ENCODE data around the gene DAGLB.

DAGLB gene

DNA sequence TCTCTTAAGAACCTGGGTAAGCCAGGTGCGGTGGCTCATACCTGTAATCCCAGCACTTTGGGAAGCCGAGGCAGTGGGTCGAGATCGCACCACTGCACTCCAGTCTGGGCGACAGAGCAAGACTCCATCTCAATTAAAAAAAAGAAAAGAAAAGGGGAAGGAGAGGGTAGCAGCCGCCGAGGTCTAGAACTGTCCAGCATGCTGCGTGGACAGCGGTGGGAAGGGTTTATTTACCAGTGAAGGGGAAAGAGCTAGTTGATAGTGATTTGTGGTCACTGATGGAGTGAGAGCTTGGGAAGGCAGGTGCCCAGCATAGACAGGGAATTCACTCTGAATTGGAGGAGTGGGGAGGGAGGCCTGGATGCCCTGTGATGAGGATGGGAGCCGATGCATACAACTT is 43.4 kb upstream of the DAGLB start:
- Histone ChIP-seq H2BK120ac (ENCODE audit: low read depth, low read length) (no peak overlapping the region), H3K4me2 (ENCODE audit: low read length) (no peak overlapping the region), H3K56ac (ENCODE audit: low read length) (no peak overlapping the region), H3K79me1 (ENCODE audit: low read length) (no peaks in the 10 kb centered on the region), H3K27me3 (ENCODE audit: insufficient read depth, low read length, poor library complexity) (no peaks in the 10 kb centered on the region), H3K4ac (ENCODE audit: low read depth, low read length) (no peak overlapping the region), H3K18ac (ENCODE audit: low read length) (no peak overlapping the region), H4K8ac (ENCODE audit: low read depth, low read length) (no peak overlapping the region), H2BK15ac (replicated peaks; ENCODE audit: low read depth) (no peak overlapping the region), H2BK5ac (ENCODE audit: low read length) (no peak overlapping the region), H3K4me3 (ENCODE audit: low read length) (no peak overlapping the region), H3K79me2 (ENCODE audit: control insufficient read depth, insufficient read depth, low read length) (no peaks in the 10 kb centered on the region), H3K9ac (ENCODE audit: low read length) (no peak overlapping the region), H4K5ac (ENCODE audit: low read length) (no peak overlapping the region), H3K36me3 (ENCODE audit: control insufficient read depth, insufficient read depth, low read length) (no peaks in the 10 kb centered on the region), H2AK5ac (ENCODE audit: low read length) (no peak overlapping the region), H3K27ac (ENCODE audit: low read depth, low read length) (no peak overlapping the region), H3K4me1 (ENCODE audit: control insufficient read depth, low read depth, low read length) (no peaks in the 10 kb centered on the region), H3K23ac (ENCODE audit: low read length) (no peak overlapping the region)
- DNase-seq = no peak
- no CpG with 5 or more reads among the region's 10 CpGs for WGBS (ENCODE audit: extremely low coverage, insufficient coverage, low lambda C conversion rate)

GRCh38 chr7:6489612-6490011 is 41.9 kb upstream of the DAGLB start:
- DNase-seq = peak; percentile 64
- Histone ChIP-seq H3K4ac (ENCODE audit: low read depth, low read length) (no peak overlapping the region), H2BK120ac (ENCODE audit: low read depth, low read length) (no peak overlapping the region), H3K56ac (ENCODE audit: low read length) (no peak overlapping the region), H3K27me3 (ENCODE audit: insufficient read depth, low read length, poor library complexity) (no peaks in the 10 kb centered on the region), H3K4me1 (ENCODE audit: control insufficient read depth, low read depth, low read length) (no peaks in the 10 kb centered on the region), H3K9ac (ENCODE audit: low read length) (no peak overlapping the region), H2AK5ac (ENCODE audit: low read length) (no peak overlapping the region), H3K79me1 (ENCODE audit: low read length) (no peaks in the 10 kb centered on the region), H3K4me3 (ENCODE audit: low read length) (no peak overlapping the region), H3K4me2 (ENCODE audit: low read length) (no peak overlapping the region), H3K27ac (ENCODE audit: low read depth, low read length) (no peak overlapping the region), H3K36me3 (ENCODE audit: control insufficient read depth, insufficient read depth, low read length) (no peaks in the 10 kb centered on the region), H3K18ac (ENCODE audit: low read length) (no peak overlapping the region), H4K8ac (ENCODE audit: low read depth, low read length) (no peak overlapping the region), H2BK5ac (ENCODE audit: low read length) (no peak overlapping the region), H3K23ac (ENCODE audit: low read length) (no peak overlapping the region), H2BK15ac (replicated peaks; ENCODE audit: low read depth) (no peak overlapping the region), H4K5ac (ENCODE audit: low read length) (no peak overlapping the region), H3K79me2 (ENCODE audit: control insufficient read depth, insufficient read depth, low read length) (no peaks in the 10 kb centered on the region)
- WGBS (ENCODE audit: extremely low coverage, insufficient coverage, low lambda C conversion rate) = no CpG with 5 or more reads among the region's 1 CpG

DNA sequence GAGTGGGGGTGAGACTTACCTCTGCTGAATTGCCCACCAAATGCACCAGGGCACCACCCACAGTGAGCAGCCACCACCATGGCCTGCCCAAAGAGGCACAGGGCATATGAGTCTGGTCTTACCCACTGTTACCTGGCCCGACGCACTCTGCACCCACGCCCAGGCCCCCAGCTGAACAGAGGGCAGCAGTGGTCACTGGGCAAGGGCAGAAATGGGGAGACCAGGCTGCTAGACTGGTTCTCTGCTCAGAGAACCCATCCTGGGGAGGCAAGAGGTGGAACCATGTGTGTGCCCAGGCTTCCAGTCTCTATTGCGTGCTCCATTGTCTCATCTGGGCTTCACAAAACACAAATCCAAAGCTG is 39.4 kb upstream of the DAGLB start:
- WGBS (ENCODE audit: extremely low coverage, insufficient coverage, low lambda C conversion rate) = no CpG with 5 or more reads among the region's 4 CpGs
- Histone ChIP-seq H3K79me1 (ENCODE audit: low read length) (no peaks in the 10 kb centered on the region), H3K23ac (ENCODE audit: low read length) (no peak overlapping the region)

DNA sequence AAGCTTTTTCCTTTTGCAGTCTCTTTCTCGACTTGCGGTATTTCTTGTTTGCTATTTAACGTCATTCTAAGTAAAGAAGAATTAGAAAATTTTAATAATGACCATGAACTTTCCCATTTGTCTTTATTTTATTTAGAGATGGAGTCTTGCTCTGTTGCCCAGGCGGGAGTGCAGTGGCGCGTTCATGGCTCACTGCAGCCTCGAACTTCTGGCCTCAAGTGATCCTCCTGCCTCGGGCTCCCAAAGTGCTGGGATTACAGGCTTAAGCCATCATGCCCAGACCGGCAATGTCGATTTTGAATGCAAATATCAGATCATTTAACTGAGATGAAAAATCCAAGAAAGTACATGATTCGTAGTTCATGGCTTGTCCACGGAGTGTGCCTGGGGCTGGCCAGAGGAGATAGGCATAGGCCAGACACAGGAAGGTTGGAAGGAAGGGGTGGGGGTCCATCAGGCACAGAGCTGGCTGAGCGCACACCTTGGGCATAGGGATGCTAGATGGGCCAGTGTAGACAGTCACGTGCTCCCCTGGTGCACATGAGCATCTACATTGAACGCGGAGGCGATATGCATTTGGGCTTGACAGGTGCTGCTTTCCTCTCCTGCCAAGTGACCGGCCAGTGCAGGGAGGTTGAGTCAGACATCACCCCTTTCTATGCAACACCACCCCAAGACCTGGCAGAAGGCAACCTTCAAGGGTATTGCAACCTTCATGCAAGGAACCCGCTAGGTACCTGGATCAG is 38.9 kb upstream of the DAGLB start:
- no peak for DNase-seq
- H3K79me1 ChIP-seq (ENCODE audit: low read length) = no peaks in the 10 kb centered on the region
- no peak overlapping the region for H3K18ac ChIP-seq (ENCODE audit: low read length)
- H3K4ac ChIP-seq (ENCODE audit: low read depth, low read length) = no peak overlapping the region
- no peaks in the 10 kb centered on the region for H3K4me1 ChIP-seq (ENCODE audit: control insufficient read depth, low read depth, low read length)
- no peak overlapping the region for H2BK15ac ChIP-seq (replicated peaks; ENCODE audit: low read depth)
- H4K5ac ChIP-seq (ENCODE audit: low read length) = no peak overlapping the region
- H3K56ac ChIP-seq (ENCODE audit: low read length) = no peak overlapping the region
- no peak overlapping the region for H3K9ac ChIP-seq (ENCODE audit: low read length)
- H3K23ac ChIP-seq (ENCODE audit: low read length) = no peak overlapping the region
- no peak overlapping the region for H2BK120ac ChIP-seq (ENCODE audit: low read depth, low read length)
- no peak overlapping the region for H2AK5ac ChIP-seq (ENCODE audit: low read length)
- peaks cover 16% of the 10 kb centered on the region for H3K79me2 ChIP-seq (ENCODE audit: control insufficient read depth, insufficient read depth, low read length)
- no peak overlapping the region for H3K27ac ChIP-seq (ENCODE audit: low read depth, low read length)
- H3K36me3 ChIP-seq (ENCODE audit: control insufficient read depth, insufficient read depth, low read length) = no peaks in the 10 kb centered on the region
- H3K4me3 ChIP-seq (ENCODE audit: low read length) = no peak overlapping the region
- H3K4me2 ChIP-seq (ENCODE audit: low read length) = no peak overlapping the region
- H3K27me3 ChIP-seq (ENCODE audit: insufficient read depth, low read length, poor library complexity) = no peaks in the 10 kb centered on the region
- no CpG with 5 or more reads among the region's 19 CpGs for WGBS (ENCODE audit: extremely low coverage, insufficient coverage, low lambda C conversion rate)
- H2BK5ac ChIP-seq (ENCODE audit: low read length) = no peak overlapping the region
- no peak overlapping the region for H4K8ac ChIP-seq (ENCODE audit: low read depth, low read length)

More for the DNA sequence above, 39.4 kb upstream of the DAGLB start:
- Histone ChIP-seq H3K4me2 (ENCODE audit: low read length) (no peak overlapping the region), H3K4me1 (ENCODE audit: control insufficient read depth, low read depth, low read length) (no peaks in the 10 kb centered on the region), H3K56ac (ENCODE audit: low read length) (no peak overlapping the region), H3K4ac (ENCODE audit: low read depth, low read length) (no peak overlapping the region), H3K36me3 (ENCODE audit: control insufficient read depth, insufficient read depth, low read length) (no peaks in the 10 kb centered on the region), H3K9ac (ENCODE audit: low read length) (no peak overlapping the region), H2AK5ac (ENCODE audit: low read length) (no peak overlapping the region), H3K27me3 (ENCODE audit: insufficient read depth, low read length, poor library complexity) (no peaks in the 10 kb centered on the region), H3K79me2 (ENCODE audit: control insufficient read depth, insufficient read depth, low read length) (peaks cover 13% of the 10 kb centered on the region), H4K5ac (ENCODE audit: low read length) (no peak overlapping the region), H3K27ac (ENCODE audit: low read depth, low read length) (no peak overlapping the region), H2BK15ac (replicated peaks; ENCODE audit: low read depth) (no peak overlapping the region), H4K8ac (ENCODE audit: low read depth, low read length) (no peak overlapping the region), H2BK5ac (ENCODE audit: low read length) (no peak overlapping the region), H3K4me3 (ENCODE audit: low read length) (no peak overlapping the region), H2BK120ac (ENCODE audit: low read depth, low read length) (no peak overlapping the region), H3K18ac (ENCODE audit: low read length) (no peak overlapping the region)
- no peak for DNase-seq

DNA sequence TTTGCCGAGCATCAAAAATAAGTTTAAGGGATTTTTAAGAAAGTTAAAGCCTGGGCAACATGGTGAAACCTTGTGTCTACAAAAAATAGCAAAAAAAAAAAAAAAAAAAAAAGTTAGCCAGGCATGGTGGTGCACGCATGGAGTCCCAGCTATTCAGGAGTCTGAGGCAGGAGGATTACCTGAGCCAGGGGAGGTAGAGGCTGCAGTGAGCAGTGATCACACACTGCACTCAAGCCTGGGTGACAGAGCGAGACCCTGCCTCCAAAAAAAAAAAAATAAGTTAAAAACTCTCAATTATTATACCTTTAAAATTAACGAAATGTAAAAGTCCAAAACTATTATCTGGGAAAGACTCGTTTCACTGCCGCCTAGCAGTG is 35.0 kb upstream of the DAGLB start:
- H3K4me1 ChIP-seq (ENCODE audit: control insufficient read depth, low read depth, low read length) = no peaks in the 10 kb centered on the region
- H3K79me2 ChIP-seq (ENCODE audit: control insufficient read depth, insufficient read depth, low read length) = peaks cover 45% of the 10 kb centered on the region
- no peak overlapping the region for H4K5ac ChIP-seq (ENCODE audit: low read length)
- peak overlapping the region; percentile 97 for H3K56ac ChIP-seq (ENCODE audit: low read length)
- H3K79me1 ChIP-seq (ENCODE audit: low read length) = peaks cover 7% of the 10 kb centered on the region
- H3K4me3 ChIP-seq (ENCODE audit: low read length) = peak overlapping the region; percentile 94
- H3K27ac ChIP-seq (ENCODE audit: low read depth, low read length) = no peak overlapping the region
- H3K23ac ChIP-seq (ENCODE audit: low read length) = no peak overlapping the region
- H3K9ac ChIP-seq (ENCODE audit: low read length) = peak overlapping the region; percentile 94
- H3K4me2 ChIP-seq (ENCODE audit: low read length) = peak overlapping the region; percentile 70
- peaks cover 2% of the 10 kb centered on the region for H3K36me3 ChIP-seq (ENCODE audit: control insufficient read depth, insufficient read depth, low read length)
- H2AK5ac ChIP-seq (ENCODE audit: low read length) = no peak overlapping the region
- H3K27me3 ChIP-seq (ENCODE audit: insufficient read depth, low read length, poor library complexity) = no peaks in the 10 kb centered on the region
- no CpG with 5 or more reads among the region's 6 CpGs for WGBS (ENCODE audit: extremely low coverage, insufficient coverage, low lambda C conversion rate)
- DNase-seq = no peak
- no peak overlapping the region for H2BK15ac ChIP-seq (replicated peaks; ENCODE audit: low read depth)
- no peak overlapping the region for H4K8ac ChIP-seq (ENCODE audit: low read depth, low read length)
- H3K4ac ChIP-seq (ENCODE audit: low read depth, low read length) = no peak overlapping the region
- H2BK120ac ChIP-seq (ENCODE audit: low read depth, low read length) = no peak overlapping the region
- no peak overlapping the region for H2BK5ac ChIP-seq (ENCODE audit: low read length)
- peak overlapping the region; percentile 62 for H3K18ac ChIP-seq (ENCODE audit: low read length)

GRCh38 chr7:6482307-6482706 is 34.6 kb upstream of the DAGLB start:
- H3K79me1 ChIP-seq (ENCODE audit: low read length) = peaks cover 7% of the 10 kb centered on the region
- peak overlapping the region; percentile 0 for H3K4me2 ChIP-seq (ENCODE audit: low read length)
- H3K79me2 ChIP-seq (ENCODE audit: control insufficient read depth, insufficient read depth, low read length) = peaks cover 47% of the 10 kb centered on the region
- H3K4ac ChIP-seq (ENCODE audit: low read depth, low read length) = no peak overlapping the region
- no peak overlapping the region for H3K18ac ChIP-seq (ENCODE audit: low read length)
- H2AK5ac ChIP-seq (ENCODE audit: low read length) = no peak overlapping the region
- H2BK120ac ChIP-seq (ENCODE audit: low read depth, low read length) = no peak overlapping the region
- H3K36me3 ChIP-seq (ENCODE audit: control insufficient read depth, insufficient read depth, low read length) = peaks cover 2% of the 10 kb centered on the region
- no peak overlapping the region for H4K8ac ChIP-seq (ENCODE audit: low read depth, low read length)
- no peak overlapping the region for H3K23ac ChIP-seq (ENCODE audit: low read length)
- no peaks in the 10 kb centered on the region for H3K4me1 ChIP-seq (ENCODE audit: control insufficient read depth, low read depth, low read length)
- H3K9ac ChIP-seq (ENCODE audit: low read length) = peak overlapping the region; percentile 11
- no peaks in the 10 kb centered on the region for H3K27me3 ChIP-seq (ENCODE audit: insufficient read depth, low read length, poor library complexity)
- H3K4me3 ChIP-seq (ENCODE audit: low read length) = no peak overlapping the region
- H4K5ac ChIP-seq (ENCODE audit: low read length) = no peak overlapping the region
- DNase-seq = no peak
- H3K56ac ChIP-seq (ENCODE audit: low read length) = no peak overlapping the region
- WGBS (ENCODE audit: extremely low coverage, insufficient coverage, low lambda C conversion rate) = no CpG with 5 or more reads among the region's 4 CpGs
- H2BK15ac ChIP-seq (replicated peaks; ENCODE audit: low read depth) = no peak overlapping the region
- no peak overlapping the region for H3K27ac ChIP-seq (ENCODE audit: low read depth, low read length)
- H2BK5ac ChIP-seq (ENCODE audit: low read length) = no peak overlapping the region
